Thoracic aorta (tissue), 2 donors: Measurements from ENCODE around the gene IGF1R. TPM values are rescaled to one million over a fixed set of nuclear protein-coding genes. Genes with fewer than 3 reads are reported as not detected.
A peak's percentile ranks its signal among the peaks of the same experiment; 100 is the strongest.

Experiments
- ATAC-seq: fragments of 150-250 bp; one replicate; pipeline ENCODE4 v1.8.0; 2017; ENCODE audit warnings: low read depth; ENCODE audit not compliant: insufficient number of reproducible peaks, low FRiP score
- DNase-seq: peaks from one replicate; pipeline ENCODE4 v3.0.0-alpha.2; 2020; ENCODE audit warnings: low spot score
- H3K27ac ChIP-seq, 2 donors: fragments of 200-600 bp; sonication (generic); 1 replicate in 1 of 2; 2 replicates in 1 of 2; pipeline ENCODE4 v1.5.1; 2016; ENCODE audit warnings: mild to moderate bottlenecking in 2 of 2, moderate library complexity in 2 of 2
- H3K27me3 ChIP-seq: fragments of 200-600 bp; sonication (generic); replicated peaks from 2 replicates; pipeline ENCODE4 v1.6.0; 2016; ENCODE audit warnings: mild to moderate bottlenecking; ENCODE audit not compliant: insufficient read depth
- H3K36me3 ChIP-seq: fragments of 200-600 bp; sonication (generic); one replicate; pipeline ENCODE4 v1.5.1; 2016
- H3K4me1 ChIP-seq, 2 donors: fragments of 200-600 bp; sonication (generic); 1 replicate in 1 of 2; 2 replicates in 1 of 2; pipeline versions ENCODE4 v1.5.1 to v1.6.0; 2016; ENCODE audit warnings: low read depth in 2 of 2, mild to moderate bottlenecking in 1 of 2; ENCODE audit not compliant: control insufficient read depth in 1 of 2
- H3K4me3 ChIP-seq: fragments of 200-600 bp; sonication (generic); 2 replicates; pipeline ENCODE4 v1.5.1; 2016; ENCODE audit warnings: mild to moderate bottlenecking
- H3K9me3 ChIP-seq: fragments of 200-600 bp; sonication (generic); 2 replicates; pipeline ENCODE4 v1.5.1; 2016
- total RNA-seq, 2 donors: library from RNA; depleted of rRNA; stranded (reverse); fragments of >200 nt; gene quantifications; one replicate each; pipeline versions ENCODE4 v1.1.0 to v1.2.3, GENCODE V29; 2016
- TF ChIP-seq, protein P1 (sequence below): fragments of 200-600 bp; sonication (generic); IDR thresholded peaks from one replicate; pipeline ENCODE4 v1.5.1; 2019; ENCODE audit warnings: antibody characterized with exemption

IGF1R gene
- total RNA-seq, 2 donors from 2014 or later, result 127 to 159 TPM

DNA sequence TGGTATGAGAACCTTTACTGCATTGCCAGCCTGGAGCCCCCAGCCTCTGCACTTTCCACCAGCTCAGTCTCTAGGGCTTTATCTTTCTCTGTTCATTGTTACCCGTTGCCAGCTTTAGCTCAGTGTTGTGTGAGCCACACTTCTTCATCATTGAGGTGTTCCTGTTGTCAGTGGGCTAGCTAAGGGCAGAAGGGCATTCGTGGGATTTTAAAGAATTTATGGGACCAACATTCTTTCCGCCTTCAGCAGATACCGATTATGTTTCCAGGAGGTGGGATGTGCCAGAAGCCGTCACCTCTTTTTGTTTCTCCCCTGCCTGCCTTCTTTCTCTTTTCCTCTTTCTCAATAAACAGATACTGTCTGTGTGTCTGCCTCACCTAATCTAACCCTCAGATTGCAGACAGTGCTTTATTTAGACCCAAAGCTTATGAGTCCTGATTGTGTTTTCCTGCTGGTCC, 294.7 kb downstream of the IGF1R start:
- Histone ChIP-seq H3K36me3 (peaks cover 26% of the 10 kb centered on the region), H3K4me3 (no peak overlapping the region), H3K27me3 (no peaks in the 10 kb centered on the region), H3K27ac (peak overlapping the region; percentile 47 to 89), H3K4me1 (peaks cover 18 to 60% of the 10 kb centered on the region in 2 donors), H3K9me3 (no peaks in the 10 kb centered on the region)
- ATAC-seq (no peak), DNase-seq (no peak)
- TF ChIP-seq, protein P1, sequence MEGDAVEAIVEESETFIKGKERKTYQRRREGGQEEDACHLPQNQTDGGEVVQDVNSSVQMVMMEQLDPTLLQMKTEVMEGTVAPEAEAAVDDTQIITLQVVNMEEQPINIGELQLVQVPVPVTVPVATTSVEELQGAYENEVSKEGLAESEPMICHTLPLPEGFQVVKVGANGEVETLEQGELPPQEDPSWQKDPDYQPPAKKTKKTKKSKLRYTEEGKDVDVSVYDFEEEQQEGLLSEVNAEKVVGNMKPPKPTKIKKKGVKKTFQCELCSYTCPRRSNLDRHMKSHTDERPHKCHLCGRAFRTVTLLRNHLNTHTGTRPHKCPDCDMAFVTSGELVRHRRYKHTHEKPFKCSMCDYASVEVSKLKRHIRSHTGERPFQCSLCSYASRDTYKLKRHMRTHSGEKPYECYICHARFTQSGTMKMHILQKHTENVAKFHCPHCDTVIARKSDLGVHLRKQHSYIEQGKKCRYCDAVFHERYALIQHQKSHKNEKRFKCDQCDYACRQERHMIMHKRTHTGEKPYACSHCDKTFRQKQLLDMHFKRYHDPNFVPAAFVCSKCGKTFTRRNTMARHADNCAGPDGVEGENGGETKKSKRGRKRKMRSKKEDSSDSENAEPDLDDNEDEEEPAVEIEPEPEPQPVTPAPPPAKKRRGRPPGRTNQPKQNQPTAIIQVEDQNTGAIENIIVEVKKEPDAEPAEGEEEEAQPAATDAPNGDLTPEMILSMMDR, result no peak

DNA sequence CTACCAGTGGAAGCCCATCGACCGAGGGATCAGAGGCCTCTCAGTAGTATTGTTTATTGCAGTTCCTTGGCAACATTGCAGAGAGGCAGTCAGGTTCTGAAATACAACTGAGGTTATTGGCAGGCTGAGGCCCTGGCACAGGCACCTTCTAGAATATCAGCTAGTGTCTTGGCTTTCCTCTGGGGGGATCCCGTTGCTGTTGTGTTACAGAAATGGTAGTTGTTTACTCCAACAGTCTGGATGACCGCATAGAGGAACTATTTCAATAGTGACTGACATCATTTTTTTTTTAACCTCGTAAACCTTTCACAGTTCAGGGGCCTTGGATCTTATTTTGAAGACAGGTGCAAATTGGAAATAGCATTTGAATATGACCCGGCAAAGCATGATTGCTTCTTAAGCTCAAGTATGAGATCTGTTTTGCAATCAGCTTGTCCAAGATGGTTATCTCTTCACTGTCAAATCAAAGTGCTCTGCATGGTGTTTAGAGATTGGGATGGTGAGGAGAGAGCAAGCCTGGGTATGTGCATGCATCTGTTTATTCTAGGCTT, 295.3 kb downstream of the IGF1R start:
- H3K36me3 ChIP-seq, result peaks cover 32% of the 10 kb centered on the region
- H3K27ac ChIP-seq, result peak overlapping the region; percentile 47 to 89
- DNase-seq (no peak), ATAC-seq (no peak)
- no peak overlapping the region for H3K4me3 ChIP-seq
- H3K4me1 ChIP-seq, result peaks cover 18 to 62% of the 10 kb centered on the region in 2 donors
- H3K9me3 ChIP-seq, result no peaks in the 10 kb centered on the region
- H3K27me3 ChIP-seq, result no peaks in the 10 kb centered on the region
- TF ChIP-seq, protein P1, result no peak

DNA sequence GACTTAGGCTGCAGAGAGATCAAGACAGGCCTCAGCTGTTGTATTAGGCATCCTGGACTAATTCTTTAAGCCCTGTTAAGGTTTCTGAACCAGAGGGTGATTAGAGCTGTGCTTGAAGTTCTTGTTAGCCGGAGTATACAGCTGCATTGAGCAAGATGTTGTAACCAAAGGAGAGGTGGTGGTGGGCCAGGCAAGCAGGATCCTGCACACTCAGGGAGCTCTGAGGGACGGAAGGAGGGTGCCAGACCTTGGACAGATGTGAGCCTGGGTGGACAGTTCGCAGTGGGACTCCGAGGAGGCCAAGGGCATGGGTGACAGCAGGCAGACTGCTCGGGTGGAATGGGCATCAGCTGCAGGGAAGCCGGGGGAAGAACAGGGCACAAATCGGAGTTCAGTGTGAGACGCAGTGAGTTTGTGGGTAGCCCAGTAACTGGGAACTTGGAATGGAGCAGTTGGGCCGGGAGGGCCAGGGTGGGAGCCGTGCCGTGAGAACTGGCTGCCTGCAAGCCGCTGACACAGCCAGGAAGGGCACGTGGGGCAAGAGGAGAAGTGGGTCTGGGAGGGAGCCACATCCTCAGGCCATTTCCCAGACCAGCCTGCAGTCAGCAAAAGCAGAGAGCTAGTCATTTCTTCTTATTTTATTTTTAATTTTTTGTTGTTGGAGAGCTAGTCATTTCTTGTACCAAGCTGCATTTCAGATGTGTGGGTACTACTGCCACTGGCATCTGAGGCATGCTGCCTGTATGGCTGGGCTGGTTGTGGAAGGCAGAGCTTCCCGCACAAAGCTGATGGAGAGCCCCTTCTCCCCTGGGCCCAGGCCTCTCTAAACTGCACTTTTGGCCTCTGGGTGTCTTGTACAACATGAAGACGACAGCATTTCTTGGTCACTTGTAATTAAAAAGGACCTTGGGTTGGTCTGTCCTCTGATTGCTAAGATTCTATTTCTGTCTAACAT, 298.2 kb downstream of the IGF1R start:
- peak overlapping the region; percentile 89 to 90 for H3K27ac ChIP-seq
- no peaks in the 10 kb centered on the region for H3K27me3 ChIP-seq
- H3K9me3 ChIP-seq, result no peaks in the 10 kb centered on the region
- H3K4me1 ChIP-seq, result peaks cover 18 to 63% of the 10 kb centered on the region in 2 donors
- DNase-seq (peak; percentile 64), ATAC-seq (peak; percentile 57)
- H3K36me3 ChIP-seq, result peaks cover 43% of the 10 kb centered on the region
- TF ChIP-seq, protein P1, result peak; percentile 5
- peak overlapping the region; percentile 10 for H3K4me3 ChIP-seq

DNA sequence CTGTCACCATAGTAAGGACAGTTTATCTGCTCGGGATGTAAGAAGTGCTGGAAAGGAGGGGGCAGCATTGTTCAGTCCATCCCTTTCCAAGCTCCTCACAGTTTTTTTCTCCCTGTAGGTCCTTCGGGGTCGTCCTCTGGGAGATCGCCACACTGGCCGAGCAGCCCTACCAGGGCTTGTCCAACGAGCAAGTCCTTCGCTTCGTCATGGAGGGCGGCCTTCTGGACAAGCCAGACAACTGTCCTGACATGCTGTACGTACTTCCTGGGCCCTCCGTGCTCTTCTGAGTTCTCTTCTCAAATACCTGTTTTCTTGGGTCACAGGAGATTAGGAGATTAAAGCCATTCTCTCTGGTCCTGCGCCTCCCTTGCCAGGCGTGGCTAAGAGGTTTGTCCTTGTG, 300.1 kb downstream of the IGF1R start:
- Histone ChIP-seq H3K9me3 (no peaks in the 10 kb centered on the region), H3K27me3 (no peaks in the 10 kb centered on the region), H3K27ac (peak overlapping the region; percentile 89 to 90), H3K36me3 (peaks cover 43% of the 10 kb centered on the region), H3K4me1 (peaks cover 18 to 69% of the 10 kb centered on the region in 2 donors), H3K4me3 (no peak overlapping the region)
- no peak for DNase-seq
- TF ChIP-seq, protein P1, result no peak
- ATAC-seq, result no peak

DNA sequence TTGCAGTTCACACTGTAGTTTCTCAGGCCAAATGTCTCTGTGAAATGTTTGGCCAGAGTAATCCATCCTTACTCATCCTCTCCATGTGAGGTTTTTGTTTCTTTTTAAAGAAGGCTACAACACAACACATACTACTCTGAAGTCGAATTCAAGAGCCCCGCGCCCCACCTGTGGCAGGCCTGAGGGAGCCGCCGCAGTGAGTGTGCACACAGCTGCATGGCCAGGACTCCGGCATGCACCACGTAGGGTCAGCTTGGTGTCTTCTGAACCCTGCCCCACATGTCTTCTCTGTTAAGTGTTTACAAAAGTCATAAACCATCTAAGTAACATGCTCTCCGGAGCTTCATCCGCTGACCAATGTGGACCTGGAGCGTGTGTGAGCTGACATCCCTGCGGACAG, 300.6 kb downstream of the IGF1R start:
- H3K27ac ChIP-seq, result peak overlapping the region; percentile 89 to 90
- H3K36me3 ChIP-seq, result peaks cover 43% of the 10 kb centered on the region
- no peaks in the 10 kb centered on the region for H3K9me3 ChIP-seq
- no peak for ATAC-seq
- H3K4me1 ChIP-seq, result peaks cover 22 to 69% of the 10 kb centered on the region in 2 donors
- no peak overlapping the region for H3K4me3 ChIP-seq
- no peaks in the 10 kb centered on the region for H3K27me3 ChIP-seq
- TF ChIP-seq, protein P1, result no peak
- DNase-seq, result no peak
